ENCODE measurements around the gene CHADL.

Gene CHADL

GRCh38 chr22:41229730-41230400 lies 10.9 kb downstream of the CHADL start:
- no peak for DNase-seq

DNA sequence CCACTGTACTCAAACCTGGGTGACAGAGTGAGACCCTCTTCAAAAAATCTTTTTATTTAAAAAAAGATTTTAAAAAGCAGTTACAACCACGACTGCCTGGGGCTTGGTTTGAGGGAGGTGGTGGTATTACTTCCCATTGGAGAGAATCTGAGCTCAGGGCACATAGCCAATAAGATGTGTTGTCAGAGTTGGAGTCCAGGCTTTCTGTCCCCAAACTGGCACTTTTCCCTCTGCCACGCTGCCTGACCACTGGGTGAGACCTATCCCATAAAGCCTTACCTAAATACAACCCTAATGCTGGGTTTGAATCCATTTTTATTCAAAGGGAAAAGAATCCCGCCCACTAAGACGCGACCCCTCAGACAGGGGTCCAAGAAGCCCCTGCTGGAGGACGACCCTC lies 11.5 kb downstream of the CHADL start:
- DNase-seq: no peak

DNA sequence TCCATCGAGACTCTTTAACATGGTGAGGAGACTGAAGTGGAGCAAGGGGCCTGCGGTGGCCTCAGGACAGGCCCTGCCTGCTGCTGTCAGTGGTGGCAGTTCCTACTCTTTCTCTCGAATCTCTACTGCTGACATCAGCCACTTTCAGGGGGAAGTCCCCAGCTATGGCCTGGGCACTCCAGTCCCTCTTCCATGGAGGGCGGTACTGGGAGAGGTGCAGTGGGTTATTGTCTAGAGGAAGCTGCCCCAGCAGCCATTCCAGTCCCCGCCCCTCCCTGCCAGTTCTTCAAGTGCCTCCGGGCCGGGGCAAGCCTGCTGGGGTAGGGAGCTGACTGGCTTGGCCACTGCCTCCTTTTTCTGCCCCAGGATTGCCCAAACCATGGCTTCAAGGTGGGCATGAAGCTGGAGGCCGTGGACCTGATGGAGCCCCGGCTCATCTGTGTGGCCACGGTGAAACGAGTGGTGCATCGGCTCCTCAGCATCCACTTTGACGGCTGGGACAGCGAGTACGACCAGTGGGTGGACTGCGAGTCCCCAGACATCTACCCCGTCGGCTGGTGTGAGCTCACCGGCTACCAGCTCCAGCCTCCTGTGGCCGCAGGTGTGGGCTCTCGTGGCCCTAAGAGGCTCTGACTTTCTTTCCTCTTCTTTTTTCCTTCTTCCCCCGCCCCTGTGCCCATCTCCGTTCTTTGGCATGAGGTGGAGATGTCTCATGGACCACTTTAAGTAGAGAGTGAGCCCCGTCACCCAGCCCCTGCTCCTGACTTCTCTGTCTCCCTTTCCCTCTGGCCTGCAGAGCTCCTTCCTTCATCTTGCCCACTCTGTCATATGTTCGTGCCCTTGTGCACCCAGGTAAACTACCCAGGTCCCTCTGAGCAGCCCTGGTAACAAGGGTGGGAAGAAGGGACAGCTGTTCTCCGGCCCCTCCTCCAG lies 13.7 kb downstream of the CHADL start:
- DNase-seq: peak; percentile 60

- no peak for DNase-seq
These were observed 17.2 kb downstream of the CHADL start for GRCh38 chr22:41223535-41223934.

GRCh38 chr22:41222846-41223507 lies 17.8 kb downstream of the CHADL start:
- DNase-seq: no peak

DNA sequence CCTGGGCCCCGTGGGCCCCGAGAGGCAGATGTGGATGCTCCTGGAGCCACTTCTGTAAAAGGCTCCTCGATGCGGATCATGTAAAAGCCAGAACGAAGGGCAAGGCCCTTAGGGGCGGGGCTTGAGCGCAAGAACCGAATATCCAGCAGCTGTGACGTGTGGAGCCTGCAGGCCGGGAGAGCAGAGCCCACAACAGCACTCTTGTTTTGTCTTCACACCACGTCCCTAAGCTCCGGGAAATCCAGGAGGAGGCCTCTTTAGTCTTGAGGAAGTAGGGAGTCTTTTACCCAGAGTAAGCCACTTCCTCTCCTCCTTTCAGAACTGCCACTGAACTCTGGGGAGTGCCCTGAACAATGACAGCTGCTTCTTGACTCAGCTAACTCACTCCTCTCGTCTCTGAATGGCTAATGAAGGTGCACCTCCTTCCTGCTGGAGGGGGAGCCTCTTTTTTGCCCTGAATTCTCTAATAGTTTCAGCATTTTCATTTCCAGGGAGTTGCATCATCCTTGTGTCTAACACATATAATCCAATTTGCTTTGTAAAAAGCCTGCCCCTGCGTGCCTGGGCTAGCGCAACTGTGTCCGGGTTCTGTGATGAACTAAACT lies 23.1 kb downstream of the CHADL start:
- DNase-seq: peak; percentile 93

- peak; percentile 11 for DNase-seq
These were observed 23.7 kb downstream of the CHADL start for GRCh38 chr22:41216984-41217383.

DNA sequence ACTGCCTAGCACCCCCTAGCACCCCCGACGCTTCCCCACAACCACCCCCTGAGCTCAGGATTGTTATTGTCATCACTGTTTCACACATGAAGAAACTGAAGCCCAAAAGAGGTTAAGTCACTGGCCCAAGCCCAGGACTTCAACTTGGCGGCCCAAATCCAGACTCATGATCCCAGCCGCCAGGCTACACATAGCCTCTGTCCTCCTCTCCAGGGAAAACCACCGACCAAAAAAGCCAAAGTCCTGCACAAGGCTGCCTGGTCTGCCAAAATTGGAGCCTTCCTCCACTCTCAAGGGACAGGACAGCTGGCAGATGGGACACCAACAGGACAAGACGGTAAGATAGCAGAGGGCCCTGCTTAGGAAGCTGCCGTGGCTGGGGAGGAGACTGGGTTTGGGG lies 24.8 kb downstream of the CHADL start:
- DNase-seq: no peak

GRCh38 chr22:41215409-41215808 lies 25.3 kb downstream of the CHADL start:
- DNase-seq: no peak

GRCh38 chr22:41206719-41207118 lies 34.0 kb downstream of the CHADL start:
- no peak for DNase-seq

DNA sequence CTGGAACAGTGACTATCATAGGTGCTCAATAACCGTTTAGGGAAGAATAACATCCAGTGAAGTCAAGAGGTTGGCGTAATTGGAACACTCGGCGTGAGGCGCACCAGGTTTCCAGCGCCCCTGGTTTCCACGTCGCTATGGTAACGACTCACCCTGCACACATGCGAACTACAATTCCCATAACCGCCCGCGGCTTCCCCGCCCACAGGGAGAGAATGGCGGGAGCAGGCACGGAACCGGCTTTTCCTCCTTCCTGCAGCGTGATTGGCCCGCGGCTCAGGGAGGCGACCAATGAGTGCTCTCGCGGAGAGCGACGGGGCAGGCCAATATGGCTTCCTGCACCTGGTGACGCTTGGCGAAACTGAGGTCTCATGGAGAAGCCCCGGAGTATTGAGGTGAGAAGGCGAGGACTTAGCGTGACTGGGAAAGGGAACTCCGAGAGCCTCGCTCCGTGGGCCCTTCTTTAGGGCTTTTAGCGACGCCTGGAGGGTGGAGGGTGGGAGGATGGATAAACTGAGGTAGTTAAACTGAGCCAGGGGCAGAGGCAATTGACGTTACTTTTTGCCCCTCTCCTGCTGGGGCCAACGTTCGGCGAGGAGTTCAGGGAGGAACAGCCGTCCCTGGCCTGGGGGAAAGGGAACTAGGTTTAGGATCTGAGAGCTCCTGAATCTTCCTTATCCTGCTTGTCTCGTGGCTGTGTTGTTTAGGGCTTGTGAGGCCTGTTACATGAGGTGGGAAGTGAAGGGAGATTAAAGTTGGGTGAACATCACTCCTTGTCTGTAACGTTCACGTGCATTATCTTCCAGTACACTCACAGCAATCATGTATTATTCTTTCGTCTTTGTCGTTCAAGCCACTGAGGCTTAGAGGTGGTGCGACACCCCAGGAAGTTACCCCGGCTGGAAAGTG lies 35.5 kb downstream of the CHADL start, which contains the start of gene L3MBTL2:
Gene L3MBTL2, plus strand, starts transcription at position 321 of the 909 bp plus-strand sequence. Its CDS starts 51 bp downstream, at position 372.
- DNase-seq: peak; percentile 96

- no peak for DNase-seq
These were observed 36.7 kb downstream of the CHADL start for GRCh38 chr22:41204066-41204465.

GRCh38 chr22:41203118-41203517 lies 37.6 kb downstream of the CHADL start:
- no peak for DNase-seq

GRCh38 chr22:41201141-41201540 lies 39.6 kb downstream of the CHADL start:
- DNase-seq: peak; percentile 33

GRCh38 chr22:41198027-41198580 lies 42.6 kb downstream of the CHADL start:
- DNase-seq: peak; percentile 51

DNA sequence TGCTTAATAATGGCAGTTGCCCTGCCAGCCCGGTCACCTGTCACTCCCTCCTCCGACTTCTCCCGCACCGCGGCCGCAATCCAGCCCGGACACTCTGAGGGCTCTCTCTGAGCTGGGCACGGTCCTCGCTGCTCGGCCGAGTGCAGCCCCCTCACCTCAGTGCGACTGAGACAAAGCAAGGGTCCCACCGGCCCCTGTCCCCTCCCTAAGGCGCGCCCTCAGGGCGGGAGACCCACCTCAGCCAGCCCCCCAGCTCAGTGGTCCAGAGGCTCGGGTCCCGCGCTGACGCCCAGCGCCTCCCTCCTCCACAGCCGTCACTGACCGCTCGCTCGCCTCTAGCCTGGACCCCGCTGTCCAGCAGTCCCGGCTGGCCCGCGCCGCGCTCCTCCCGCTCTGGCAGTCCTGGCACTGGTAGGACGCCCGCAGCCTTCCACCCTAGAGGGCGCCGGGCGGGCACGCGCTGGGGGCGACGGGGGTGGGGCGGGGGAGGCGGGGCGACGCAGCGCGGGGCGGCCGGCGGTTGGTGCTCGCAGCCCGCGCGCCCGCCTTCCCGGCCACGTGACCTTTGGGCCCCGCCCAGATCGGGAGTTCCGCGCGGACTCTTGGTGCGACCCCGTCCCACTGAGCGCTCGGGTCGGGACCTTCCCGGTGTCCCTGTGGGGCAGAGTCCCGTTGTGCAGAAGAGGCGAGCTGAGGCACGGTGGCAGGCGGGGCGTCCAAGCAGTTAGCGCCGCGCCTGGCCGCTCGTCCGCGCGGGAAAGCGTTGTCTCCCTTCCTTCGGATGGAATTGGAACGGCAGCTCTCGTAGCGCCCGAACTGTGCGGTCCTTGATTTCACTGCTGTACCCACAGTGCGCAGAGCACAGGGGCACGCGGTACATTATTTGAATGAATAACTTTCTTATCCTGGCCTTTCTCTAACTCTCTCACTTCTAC lies 43.4 kb downstream of the CHADL start:
- peak; percentile 90 for DNase-seq

DNA sequence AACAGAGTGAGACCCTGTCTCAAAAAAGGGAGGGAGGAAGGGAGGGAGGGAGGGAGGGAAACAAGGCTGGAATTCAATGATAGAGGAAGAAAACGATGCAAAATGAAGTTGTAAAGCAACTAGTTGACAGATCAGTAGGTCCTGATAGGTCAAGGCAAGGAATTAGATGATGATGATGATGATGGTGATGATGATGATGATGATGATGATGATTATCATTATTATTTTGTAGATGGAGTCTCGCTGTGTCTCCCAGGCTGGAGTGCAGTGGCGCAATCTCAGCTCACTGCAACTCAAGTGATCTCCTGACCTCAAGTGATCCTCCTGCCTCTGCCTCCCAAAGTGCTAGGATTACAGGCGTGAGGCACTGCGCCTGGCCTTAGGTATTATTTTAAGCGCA lies 46.9 kb downstream of the CHADL start:
- no peak for DNase-seq

- no peak for DNase-seq
These were observed 49.3 kb downstream of the CHADL start for GRCh38 chr22:41191467-41191866.

DNA sequence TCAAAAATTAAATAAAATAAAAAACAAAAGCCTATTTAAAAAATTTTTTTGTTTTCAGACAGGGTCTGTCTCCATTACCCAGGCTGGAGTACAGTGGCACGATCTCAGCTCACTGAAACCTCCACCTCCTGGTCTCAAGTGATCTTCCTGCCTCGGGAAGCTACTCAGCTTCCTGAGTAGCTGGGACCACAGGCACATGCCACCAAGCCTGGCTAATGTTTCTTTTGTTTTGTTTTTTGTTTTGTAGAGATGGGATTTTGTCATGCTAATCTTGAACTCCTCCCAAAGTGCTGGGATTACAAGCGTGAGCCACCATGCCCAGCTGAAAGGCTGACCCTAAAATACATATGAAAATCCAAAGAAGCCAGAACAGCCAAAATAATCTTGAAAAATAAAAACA lies 56.1 kb downstream of the CHADL start:
- no peak for DNase-seq

Measured in suppressor macrophage treated with lipopolysaccharide for 4 hours (primary cell).